Stimulated activated CD8-positive, alpha-beta memory T cell treated with anti-CD3 and anti-CD28 coated beads, Interleukin-12 subunit alpha, Interleukin-12 subunit beta, amount 100 ng/mL, for 24 hours (primary cell): Measurements from ENCODE around the gene PPP1R37.
A peak's percentile ranks its signal among the peaks of the same experiment; 100 is the strongest.

Experiments
- DNase-seq: peaks from one replicate; pipeline ENCODE4 v3.0.0-alpha.2; 2020; ENCODE audit errors: extremely low read depth

PPP1R37 gene

GRCh38 chr19:45070861-45071544, 22.0 kb upstream of the PPP1R37 start:
- no peak for DNase-seq

- DNase-seq, result no peak
Observed at GRCh38 chr19:45071545-45071938, 21.4 kb upstream of the PPP1R37 start.

GRCh38 chr19:45071969-45072790, 20.8 kb upstream of the PPP1R37 start:
- no peak for DNase-seq

GRCh38 chr19:45074744-45075300, 18.2 kb upstream of the PPP1R37 start:
- no peak for DNase-seq

GRCh38 chr19:45075301-45076028, 17.5 kb upstream of the PPP1R37 start:
- no peak for DNase-seq

GRCh38 chr19:45076029-45076850, 16.7 kb upstream of the PPP1R37 start, which contains the start of gene ZNF296:
Gene ZNF296, minus strand, starts transcription at chr19:45076478. Its CDS starts 105 bp downstream, at chr19:45076373.
- DNase-seq, result peak; percentile 54

- DNase-seq, result no peak
Observed at GRCh38 chr19:45076851-45077730, 15.9 kb upstream of the PPP1R37 start.

GRCh38 chr19:45078390-45079062, 14.5 kb upstream of the PPP1R37 start:
- DNase-seq, result no peak

- DNase-seq, result peak; percentile 48
Observed at GRCh38 chr19:45079063-45079910, 13.7 kb upstream of the PPP1R37 start, which contains the start of gene GEMIN7. Gene GEMIN7, plus strand, starts transcription at chr19:45079260. Its CDS starts 10,855 bp downstream, at chr19:45090115.

GRCh38 chr19:45079911-45080370, 13.0 kb upstream of the PPP1R37 start:
- no peak for DNase-seq

GRCh38 chr19:45082170-45082569, 10.8 kb upstream of the PPP1R37 start:
- DNase-seq, result no peak

GRCh38 chr19:45086480-45086879, 6.5 kb upstream of the PPP1R37 start:
- DNase-seq, result no peak

GRCh38 chr19:45087531-45087930, 5.4 kb upstream of the PPP1R37 start:
- DNase-seq, result no peak

- DNase-seq, result no peak
Observed at GRCh38 chr19:45090034-45090433, 2.9 kb upstream of the PPP1R37 start.

- no peak for DNase-seq
Observed at GRCh38 chr19:45090606-45091005, 2.4 kb upstream of the PPP1R37 start.

GRCh38 chr19:45091031-45091923, 1.7 kb upstream of the PPP1R37 start:
- peak; percentile 84 for DNase-seq

- no peak for DNase-seq
Observed at GRCh38 chr19:45094137-45094536, 1.2 kb downstream of the PPP1R37 start.
